CD14-positive monocyte (primary cell): ENCODE data around the gene LRG1. TPM values are rescaled to one million over a fixed set of nuclear protein-coding genes. Genes with fewer than 3 reads are reported as not detected.

Experiments used
- DNase-seq, 3 donors: peaks; one replicate each; pipeline ENCODE4 v3.0.0-alpha.2; 2011 to 2022
- H2AFZ ChIP-seq: 2 replicates; pipeline ENCODE4 v1.6.0; 2012; ENCODE audit warnings: mild to moderate bottlenecking, low read depth, low read length, inconsistent platforms; ENCODE audit not compliant: insufficient read depth, poor library complexity, severe bottlenecking
- H3K27ac ChIP-seq, 2 donors: 1 replicate in 1 of 2; 2 replicates in 1 of 2; pipeline ENCODE4 v1.5.1; 2012 to 2013; ENCODE audit warnings: low read length in 2 of 2, control low read depth in 1 of 2, inconsistent platforms in 1 of 2, low read depth in 1 of 2, mild to moderate bottlenecking in 1 of 2
- H3K27me3 ChIP-seq, 2 donors: one replicate each; pipeline versions ENCODE4 v1.6.0 to v1.6.1; 2011 to 2013; ENCODE audit warnings: low read length in 2 of 2; ENCODE audit not compliant: control insufficient read depth in 2 of 2, insufficient read depth in 2 of 2
- H3K36me3 ChIP-seq, 2 donors: replicated peaks in 1 of 2; 1 replicate in 1 of 2; 2 replicates in 1 of 2; pipeline versions ENCODE4 v1.5.1 to v1.6.1; 2012 to 2013; ENCODE audit warnings: low read length in 2 of 2, control low read depth in 1 of 2, inconsistent platforms in 1 of 2, mild to moderate bottlenecking in 1 of 2; ENCODE audit not compliant: insufficient read depth in 2 of 2, control insufficient read depth in 1 of 2
- H3K4me1 ChIP-seq, 2 donors: 1 replicate in 1 of 2; 2 replicates in 1 of 2; pipeline versions ENCODE4 v1.5.1 to v1.6.1; 2012 to 2013; ENCODE audit warnings: low read length in 2 of 2, control low read depth in 1 of 2, inconsistent platforms in 1 of 2, mild to moderate bottlenecking in 1 of 2, moderate library complexity in 1 of 2; ENCODE audit not compliant: insufficient read depth in 2 of 2, control insufficient read depth in 1 of 2
- H3K4me2 ChIP-seq: replicated peaks from 2 replicates; pipeline ENCODE3; 2012; ENCODE audit warnings: low read length, moderate library complexity, mild to moderate bottlenecking; ENCODE audit not compliant: poor library complexity, severe bottlenecking; ENCODE audit errors: extremely low read depth
- H3K4me3 ChIP-seq, 3 experiments: fragments of 200-600 bp in 1 of 3; sonication (generic) in 1 of 3; replicated peaks in 1 of 3; 1 replicate in 2 of 3; 2 replicates in 1 of 3; pipeline ENCODE4 v1.5.1; 2011 to 2013; ENCODE audit warnings: low read length in 3 of 3, mild to moderate bottlenecking in 3 of 3, control low read depth in 2 of 3, low read depth in 2 of 3, inconsistent platforms in 1 of 3, moderate library complexity in 1 of 3
- H3K79me2 ChIP-seq: 2 replicates; pipeline ENCODE4 v1.6.0; 2012; ENCODE audit warnings: mild to moderate bottlenecking, control low read depth, inconsistent platforms, low read length, moderate library complexity; ENCODE audit not compliant: insufficient read depth
- H3K9ac ChIP-seq: 2 replicates; pipeline ENCODE4 v1.6.0; 2017; ENCODE audit warnings: low read length, mild to moderate bottlenecking; ENCODE audit not compliant: insufficient read depth, poor library complexity, severe bottlenecking
- H3K9me3 ChIP-seq, 2 donors: replicated peaks in 1 of 2; 1 replicate in 1 of 2; 2 replicates in 1 of 2; pipeline versions ENCODE4 v1.5.1 to v1.6.1; 2012 to 2013; ENCODE audit warnings: low read length in 2 of 2, control low read depth in 1 of 2; ENCODE audit not compliant: control insufficient read depth in 1 of 2, insufficient read depth in 1 of 2
- H4K20me1 ChIP-seq: 2 replicates; pipeline ENCODE4 v1.6.0; 2012; ENCODE audit warnings: mild to moderate bottlenecking, low read length, control low read depth, moderate library complexity; ENCODE audit not compliant: insufficient read depth
- H3K27ac Mint-ChIP-seq, 7 donors: one replicate each; pipeline ENCODE4 v1.8.0; 2020; ENCODE audit warnings: mild to moderate bottlenecking in 7 of 7, mixed read lengths in 7 of 7, moderate library complexity in 6 of 7, inconsistent platforms in 2 of 7
- H3K27me3 Mint-ChIP-seq, 3 donors: one replicate each; pipeline ENCODE4 v1.8.0; 2021 to 2022; ENCODE audit warnings: low read depth in 3 of 3, mild to moderate bottlenecking in 3 of 3, mixed read lengths in 3 of 3, moderate library complexity in 3 of 3, inconsistent platforms in 1 of 3
- H3K36me3 Mint-ChIP-seq, 2 donors: one replicate each; pipeline ENCODE4 v1.8.0; 2020; ENCODE audit warnings: mixed read lengths in 2 of 2, inconsistent platforms in 1 of 2, mild to moderate bottlenecking in 1 of 2
- H3K4me1 Mint-ChIP-seq: one replicate; pipeline ENCODE4 v1.8.0; 2020; ENCODE audit warnings: mild to moderate bottlenecking, mixed read lengths
- H3K4me3 Mint-ChIP-seq, 2 donors: one replicate each; pipeline ENCODE4 v1.8.0; 2020; ENCODE audit warnings: mild to moderate bottlenecking in 2 of 2, mixed read lengths in 2 of 2, moderate library complexity in 1 of 2
- H3K9me3 Mint-ChIP-seq, 7 donors: one replicate each; pipeline ENCODE4 v1.8.0; 2020 to 2022; ENCODE audit warnings: mixed read lengths in 7 of 7, mild to moderate bottlenecking in 6 of 7, moderate library complexity in 6 of 7, inconsistent platforms in 2 of 7
- CTCF ChIP-seq: fragments of 200-600 bp; IDR thresholded peaks from one replicate; pipeline ENCODE4 v1.8.0; 2022; ENCODE audit warnings: antibody characterized with exemption, mild to moderate bottlenecking
- whole genome bisulfite sequencing: methylation state at CpG from one replicate; pipeline ENCODE4 v1.1.5; 2013; ENCODE audit warnings: missing lambda C conversion rate; ENCODE audit not compliant: insufficient coverage; 5-methylcytosine and 5-hydroxymethylcytosine counted together
- intact Hi-C, 2 donors: fragments of 100-400 bp; cut with micrococcal nuclease; formaldehyde crosslinking; loops; one replicate each; pipeline versions ENCODE4 v1.15.0 to v1.15.1; 2023
- polyA plus RNA-seq, 3 donors: library from polyadenylated mRNA; depleted of rRNA in 1 of 3; unstranded in 2 of 3; stranded (reverse) in 1 of 3; fragments of 300-500 nt in 2 of 3; fragments of >200 nt in 1 of 3; fragmentation: Illumina TruSeq in 2 of 3; gene quantifications; 1 replicate in 2 of 3; 2 replicates in 1 of 3; pipeline ENCODE4 v1.2.3, GENCODE V29; 2012 to 2021

The LRG1 gene
- polyA plus RNA-seq, 3 donors, result 5.5 to 50.1 (median 9.6) TPM

DNA sequence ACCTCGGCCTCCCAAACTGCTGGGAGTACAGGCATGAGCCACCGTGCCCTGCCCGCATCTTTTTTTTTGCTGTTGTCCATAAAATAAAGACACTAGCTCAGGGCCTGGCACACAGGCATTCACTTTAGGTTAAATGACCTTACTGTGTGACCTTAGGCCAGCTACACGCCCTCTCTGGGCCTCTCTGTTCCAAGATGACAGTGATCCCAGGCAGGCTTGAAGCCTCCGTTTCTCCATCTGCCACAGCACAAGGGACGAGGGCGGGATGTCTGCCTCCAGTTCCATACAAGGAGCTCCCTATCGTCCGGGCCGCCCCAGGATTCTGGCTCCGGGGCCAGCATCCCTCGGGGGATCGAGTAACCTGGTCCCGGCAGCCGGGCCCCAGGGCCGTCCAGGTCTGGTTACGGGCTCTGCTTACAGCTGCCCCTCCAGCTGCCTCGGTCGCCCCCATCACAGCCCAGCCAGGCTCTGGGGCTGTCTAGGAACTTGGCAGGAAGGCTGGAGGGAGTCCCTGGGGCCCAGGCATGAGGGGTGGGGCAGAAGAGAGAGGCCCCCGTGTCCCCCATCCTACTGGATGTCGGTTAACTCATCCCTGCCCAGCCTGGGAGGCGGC lies 31.6 kb upstream of the LRG1 start:
- Mint-ChIP-seq H3K36me3 (no peaks in the 10 kb centered on the region), H3K27me3 (peaks cover 18 to 39% (median 28%) of the 10 kb centered on the region in 3 donors), H3K27ac (no peak overlapping the region), H3K4me3 (no peak overlapping the region), H3K9me3 (peaks cover 0 to 5% (median 2%) of the 10 kb centered on the region in 7 donors), H3K4me1 (peaks cover 40% of the 10 kb centered on the region)
- no peak overlapping the region for H3K4me3 ChIP-seq
- no peak overlapping the region for H3K27ac ChIP-seq
- DNase-seq, result no peak
- no peak overlapping the region for H2AFZ ChIP-seq
- H3K9me3 ChIP-seq, result no peaks in the 10 kb centered on the region
- WGBS, result 94% methylated on average over 13 of the region's 22 CpGs
- no peak overlapping the region for H3K4me2 ChIP-seq
- no peaks in the 10 kb centered on the region for H3K36me3 ChIP-seq
- H3K4me1 ChIP-seq, result peaks cover 28 to 29% of the 10 kb centered on the region in 2 donors
- no peaks in the 10 kb centered on the region for H3K79me2 ChIP-seq
- peaks cover 0 to 29% of the 10 kb centered on the region in 2 donors for H3K27me3 ChIP-seq
- intact Hi-C loops, result no loop called here
- TF ChIP-seq CTCF, result no peak
- no peak overlapping the region for H3K9ac ChIP-seq
- no peaks in the 10 kb centered on the region for H4K20me1 ChIP-seq

DNA sequence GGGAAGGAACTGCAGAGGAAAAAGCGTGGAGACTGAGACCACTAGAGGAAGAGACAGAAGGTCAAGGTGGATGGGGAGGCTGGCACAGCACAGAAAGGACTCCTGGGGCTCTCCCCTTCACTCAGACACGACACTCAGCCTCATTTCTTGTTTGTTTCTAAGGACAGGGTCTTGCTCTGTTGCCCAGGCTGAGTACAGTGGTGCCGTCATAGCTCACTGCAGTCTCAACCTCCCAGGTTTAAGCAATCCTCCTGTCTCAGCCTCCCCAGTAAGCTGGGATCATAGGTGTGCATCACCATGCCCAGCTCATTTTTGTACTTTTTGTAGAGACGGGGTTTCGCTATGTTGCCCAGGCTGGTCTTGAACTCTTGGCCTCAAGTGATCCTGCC lies 31.1 kb upstream of the LRG1 start:
- Histone ChIP-seq H3K79me2 (no peaks in the 10 kb centered on the region), H2AFZ (no peak overlapping the region), H4K20me1 (no peaks in the 10 kb centered on the region), H3K36me3 (no peaks in the 10 kb centered on the region), H3K4me1 (peaks cover 28 to 29% of the 10 kb centered on the region in 2 donors), H3K4me3 (no peak overlapping the region), H3K27me3 (peaks cover 0 to 24% of the 10 kb centered on the region in 2 donors), H3K9me3 (no peaks in the 10 kb centered on the region), H3K9ac (no peak overlapping the region), H3K27ac (no peak overlapping the region), H3K4me2 (no peak overlapping the region)
- intact Hi-C loops, result no loop called here
- peaks cover 38% of the 10 kb centered on the region for H3K4me1 Mint-ChIP-seq
- DNase-seq, result no peak
- no peak for TF ChIP-seq CTCF
- peak overlapping the region in 1 of 2 donors; percentile 16 for H3K4me3 Mint-ChIP-seq
- peaks cover 0 to 3% (median under 1%) of the 10 kb centered on the region in 7 donors for H3K9me3 Mint-ChIP-seq
- H3K27ac Mint-ChIP-seq, result peak overlapping the region in 1 of 7 donors; percentile 71
- H3K36me3 Mint-ChIP-seq, result no peaks in the 10 kb centered on the region
- 98% methylated on average over 5 of the region's 5 CpGs for WGBS
- peaks cover 21 to 34% (median 24%) of the 10 kb centered on the region in 3 donors for H3K27me3 Mint-ChIP-seq
